HEK293 (cell line): Measurements from ENCODE around the gene PCDHGB3.
"Not testable (repeated sequence)": the region's sequence is repeated elsewhere in the genome, so short reads cannot be mapped to it uniquely, and the experiment has no call there.

Experiments used
- CTCF ChIA-PET: fragments of 350-600 bp; formaldehyde crosslinking; extraction: SDS; loops from one replicate; lab custom pipeline; 2021; ENCODE audit warnings: antibody characterized with exemption; lab: Yijun Ruan, JAX
- POLR2A ChIA-PET: fragments of 300-600 bp; formaldehyde crosslinking; extraction: SDS; loops from one replicate; lab custom pipeline; 2020; ENCODE audit warnings: antibody characterized with exemption, inconsistent platforms; lab: Yijun Ruan, JAX
- H3K27ac ChIP-seq: fragments of 200-500 bp; sonication (Bioruptor generic); 2 replicates; pipeline ENCODE4 v1.5.1; 2014; ENCODE audit warnings: low read depth, low read length, control low read depth, inconsistent platforms; ENCODE audit errors: extremely low read depth
- H3K36me3 ChIP-seq, 2 experiments: fragments of 200-500 bp in 1 of 2; sonication (Bioruptor generic) in 1 of 2; 1 replicate in 1 of 2; 2 replicates in 1 of 2; pipeline ENCODE4 v1.5.1; 2014 to 2017; ENCODE audit warnings: inconsistent platforms in 2 of 2, low read length in 2 of 2; ENCODE audit not compliant: control insufficient read depth in 2 of 2, insufficient read depth in 1 of 2
- H3K4me1 ChIP-seq: fragments of 200-500 bp; sonication (Bioruptor generic); 2 replicates; pipeline ENCODE4 v1.5.1; 2014; ENCODE audit warnings: mild to moderate bottlenecking, low read length, inconsistent platforms; ENCODE audit not compliant: control insufficient read depth, insufficient read depth
- H3K4me3 ChIP-seq: 2 replicates; pipeline ENCODE4 v1.5.1; 2011; ENCODE audit warnings: low read depth, mild to moderate bottlenecking, control low read depth, low read length, moderate library complexity
- H3K9me3 ChIP-seq: fragments of 200-500 bp; sonication (Bioruptor generic); 2 replicates; pipeline ENCODE4 v1.5.1; 2014; ENCODE audit warnings: low read depth, low read length, inconsistent platforms; ENCODE audit not compliant: control insufficient read depth, insufficient read depth
- HOXA7 ChIP-seq: sonication (generic); formaldehyde crosslinking; IDR thresholded peaks from 2 replicates; pipeline ENCODE4 v1.8.1; 2022; ENCODE audit warnings: missing genetic modification reagents, borderline replicate concordance
- KLF1 ChIP-seq: fragments of 450-650 bp; formaldehyde crosslinking; IDR thresholded peaks from 2 replicates; pipeline ENCODE4 v1.5.1; 2016; ENCODE audit warnings: missing biosample characterization, missing genetic modification characterization
- OSR2 ChIP-seq: fragments of 450-650 bp; formaldehyde crosslinking; IDR thresholded peaks from 2 replicates; pipeline ENCODE4 v1.5.1; 2016; ENCODE audit warnings: missing biosample characterization, missing genetic modification characterization
- REPIN1 ChIP-seq: fragments of 450-650 bp; formaldehyde crosslinking; IDR thresholded peaks from 2 replicates; pipeline ENCODE4 v1.5.1; 2017; ENCODE audit warnings: missing biosample characterization, missing genetic modification characterization, low read depth
- ZNF16 ChIP-seq: fragments of 450-650 bp; formaldehyde crosslinking; IDR thresholded peaks from 2 replicates; pipeline ENCODE4 v1.5.1; 2016; ENCODE audit warnings: low read depth, missing biosample characterization, missing genetic modification characterization
- ZNF2 ChIP-seq: fragments of 450-650 bp; formaldehyde crosslinking; IDR thresholded peaks from 2 replicates; pipeline ENCODE4 v1.5.1; 2016; ENCODE audit warnings: missing biosample characterization, missing genetic modification characterization
- ZNF350 ChIP-seq: fragments of 450-650 bp; formaldehyde crosslinking; IDR thresholded peaks from 2 replicates; pipeline ENCODE4 v1.5.0; 2017; ENCODE audit warnings: missing biosample characterization, mild to moderate bottlenecking, missing genetic modification characterization
- ZNF394 ChIP-seq: fragments of 450-650 bp; formaldehyde crosslinking; IDR thresholded peaks from 2 replicates; pipeline ENCODE4 v1.5.1; 2016; ENCODE audit warnings: missing biosample characterization, missing genetic modification characterization, mild to moderate bottlenecking, moderate library complexity, borderline replicate concordance
- ZNF510 ChIP-seq: fragments of 450-650 bp; formaldehyde crosslinking; IDR thresholded peaks from 2 replicates; pipeline ENCODE4 v1.5.1; 2018; ENCODE audit warnings: mild to moderate bottlenecking, missing genetic modification characterization, missing biosample characterization; ENCODE audit not compliant: insufficient replicate concordance
- ZNF548 ChIP-seq: fragments of 450-650 bp; formaldehyde crosslinking; IDR thresholded peaks from 2 replicates; pipeline ENCODE4 v1.5.1; 2016; ENCODE audit warnings: missing biosample characterization, missing genetic modification characterization
- ZNF596 ChIP-seq: fragments of 450-650 bp; IDR thresholded peaks from 2 replicates; pipeline ENCODE4 v1.5.0; 2018; ENCODE audit warnings: missing biosample characterization, mild to moderate bottlenecking, missing genetic modification characterization, moderate library complexity
- ZNF654 ChIP-seq: fragments of 450-650 bp; formaldehyde crosslinking; IDR thresholded peaks from 2 replicates; pipeline ENCODE4 v1.5.1; 2016; ENCODE audit warnings: low read depth, missing biosample characterization, missing genetic modification characterization
- ZSCAN30 ChIP-seq: fragments of 450-650 bp; IDR thresholded peaks from 2 replicates; pipeline ENCODE4 v1.5.1; 2018; ENCODE audit warnings: missing biosample characterization, mild to moderate bottlenecking, missing genetic modification characterization, moderate library complexity
- TF ChIP-seq, protein P1 (sequence below): fragments of 450-650 bp; formaldehyde crosslinking; IDR thresholded peaks from 2 replicates; pipeline ENCODE4 v1.5.1; 2016; ENCODE audit warnings: missing biosample characterization, missing genetic modification characterization
- TF ChIP-seq, protein P2 (sequence below): fragments of 450-650 bp; formaldehyde crosslinking; IDR thresholded peaks from 2 replicates; pipeline ENCODE4 v1.5.1; 2016; ENCODE audit warnings: missing biosample characterization, missing genetic modification characterization

PCDHGB3 gene

DNA sequence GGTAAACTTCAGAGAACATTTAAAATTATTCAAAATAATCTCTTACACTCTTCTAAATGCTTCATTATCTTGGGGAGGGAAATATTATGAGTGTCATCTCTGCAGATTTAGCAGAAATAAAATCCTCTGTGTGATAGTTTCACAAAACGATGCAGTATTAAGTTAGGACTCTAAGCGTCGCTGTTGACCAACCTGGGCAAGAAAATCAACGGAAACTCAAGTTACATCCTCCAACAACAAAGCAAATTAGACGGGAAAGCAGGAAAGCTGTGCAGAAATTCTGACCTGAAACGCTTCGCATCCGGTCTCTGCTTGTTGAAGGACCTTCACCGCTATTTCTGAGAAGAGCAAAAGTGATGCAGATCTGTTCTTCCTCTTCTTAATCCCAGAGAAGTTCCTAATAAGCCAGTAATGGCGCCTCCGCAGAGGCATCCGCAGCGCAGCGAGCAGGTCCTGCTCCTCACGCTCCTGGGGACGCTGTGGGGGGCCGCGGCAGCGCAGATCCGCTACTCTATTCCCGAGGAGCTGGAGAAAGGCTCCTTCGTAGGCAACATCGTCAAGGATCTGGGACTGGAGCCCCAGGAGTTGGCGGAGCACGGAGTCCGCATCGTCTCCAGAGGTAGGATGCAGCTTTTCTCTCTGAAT, 3.8 kb downstream of the PCDHGB3 start, which contains the start of gene PCDHGA6:
TSS of gene PCDHGA6 (plus strand) at position 219 of the 645 bp plus-strand sequence. CDS start at position 412, 193 bp downstream.
- H3K4me3 ChIP-seq, result no peak within 1 kb of the TSS
- no peaks in the 10 kb centered on the region for H3K4me1 ChIP-seq
- TF ChIP-seq HOXA7 (CRISPR knock-in tag) (no peak), ZNF2 (0 out of 2 replicates have a peak, but pooled peaks have one; percentile 45), ZSCAN30 (tag by site-specific recombination) (no peak), ZNF654 (tag by site-specific recombination) (peak; percentile 48)
- TF ChIP-seq, protein P1, sequence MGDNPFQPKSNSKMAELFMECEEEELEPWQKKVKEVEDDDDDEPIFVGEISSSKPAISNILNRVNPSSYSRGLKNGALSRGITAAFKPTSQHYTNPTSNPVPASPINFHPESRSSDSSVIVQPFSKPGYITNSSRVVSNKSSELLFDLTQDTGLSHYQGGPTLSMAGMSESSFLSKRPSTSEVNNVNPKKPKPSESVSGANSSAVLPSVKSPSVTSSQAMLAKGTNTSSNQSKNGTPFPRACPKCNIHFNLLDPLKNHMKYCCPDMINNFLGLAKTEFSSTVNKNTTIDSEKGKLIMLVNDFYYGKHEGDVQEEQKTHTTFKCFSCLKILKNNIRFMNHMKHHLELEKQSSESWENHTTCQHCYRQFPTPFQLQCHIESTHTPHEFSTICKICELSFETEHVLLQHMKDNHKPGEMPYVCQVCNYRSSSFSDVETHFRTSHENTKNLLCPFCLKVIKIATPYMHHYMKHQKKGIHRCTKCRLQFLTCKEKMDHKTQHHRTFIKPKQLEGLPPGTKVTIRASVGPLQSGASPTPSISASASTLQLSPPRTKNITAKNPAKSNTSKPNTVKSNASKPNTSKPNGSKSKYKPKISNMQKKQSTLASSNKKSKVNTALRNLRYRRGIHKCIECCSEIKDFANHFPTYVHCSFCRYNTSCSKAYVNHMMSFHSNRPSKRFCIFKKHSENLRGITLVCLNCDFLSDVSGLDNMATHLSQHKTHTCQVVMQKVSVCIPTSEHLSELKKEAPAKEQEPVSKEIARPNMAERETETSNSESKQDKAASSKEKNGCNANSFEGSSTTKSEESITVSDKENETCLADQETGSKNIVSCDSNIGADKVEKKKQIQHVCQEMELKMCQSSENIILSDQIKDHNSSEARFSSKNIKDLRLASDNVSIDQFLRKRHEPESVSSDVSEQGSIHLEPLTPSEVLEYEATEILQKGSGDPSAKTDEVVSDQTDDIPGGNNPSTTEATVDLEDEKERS (tag by site-specific recombination), result no peak
- CTCF ChIA-PET, result interaction anchor here (0.5 to 3.3 kb wide), 20 partner anchors 18 to 591 kb away, joined by 3 to 14 read pairs (median 4); partner anchors contain the start of genes PCDHB11, PCDHB15, PCDHGA11 and PCDHGA8
- H3K27ac ChIP-seq, result no peak within 1 kb of the TSS
- H3K36me3 ChIP-seq, result no peaks in the 10 kb centered on the region
- POLR2A ChIA-PET, result no interaction called here
- H3K9me3 ChIP-seq, result no peaks in the 10 kb centered on the region; the same call in 1 of the 2 replicates

DNA sequence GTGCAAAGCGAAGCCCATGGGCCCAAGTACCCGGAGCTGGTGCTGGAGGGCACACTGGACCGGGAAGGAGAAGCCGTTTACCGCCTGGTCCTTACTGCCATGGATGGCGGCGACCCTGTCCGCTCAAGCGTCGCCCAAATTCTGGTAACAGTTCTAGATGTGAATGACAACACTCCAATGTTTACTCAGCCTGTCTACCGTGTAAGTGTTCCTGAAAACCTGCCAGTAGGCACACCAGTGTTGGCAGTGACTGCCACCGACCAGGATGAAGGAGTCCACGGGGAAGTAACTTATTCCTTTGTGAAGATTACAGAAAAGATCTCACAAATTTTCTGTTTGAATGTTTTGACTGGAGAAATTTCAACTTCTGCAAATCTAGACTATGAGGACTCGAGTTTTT, 4.6 kb downstream of the PCDHGB3 start:
- no peaks in the 10 kb centered on the region for H3K4me1 ChIP-seq
- CTCF ChIA-PET, result interaction anchor here (0.6 to 3.3 kb wide), 15 partner anchors 13 to 1614 kb away, joined by 3 to 14 read pairs (median 4); partner anchors contain the start of genes PCDHB11, PCDHB15, PCDHGA11 and PCDHGA8
- no peaks in the 10 kb centered on the region for H3K36me3 ChIP-seq
- no peak for TF ChIP-seq ZNF510
- TF ChIP-seq ZNF16 (tag by site-specific recombination), result no peak
- TF ChIP-seq REPIN1, result no peak
- no peak for TF ChIP-seq ZNF596 (tag by site-specific recombination)
- no peak for TF ChIP-seq KLF1
- TF ChIP-seq, protein P2, sequence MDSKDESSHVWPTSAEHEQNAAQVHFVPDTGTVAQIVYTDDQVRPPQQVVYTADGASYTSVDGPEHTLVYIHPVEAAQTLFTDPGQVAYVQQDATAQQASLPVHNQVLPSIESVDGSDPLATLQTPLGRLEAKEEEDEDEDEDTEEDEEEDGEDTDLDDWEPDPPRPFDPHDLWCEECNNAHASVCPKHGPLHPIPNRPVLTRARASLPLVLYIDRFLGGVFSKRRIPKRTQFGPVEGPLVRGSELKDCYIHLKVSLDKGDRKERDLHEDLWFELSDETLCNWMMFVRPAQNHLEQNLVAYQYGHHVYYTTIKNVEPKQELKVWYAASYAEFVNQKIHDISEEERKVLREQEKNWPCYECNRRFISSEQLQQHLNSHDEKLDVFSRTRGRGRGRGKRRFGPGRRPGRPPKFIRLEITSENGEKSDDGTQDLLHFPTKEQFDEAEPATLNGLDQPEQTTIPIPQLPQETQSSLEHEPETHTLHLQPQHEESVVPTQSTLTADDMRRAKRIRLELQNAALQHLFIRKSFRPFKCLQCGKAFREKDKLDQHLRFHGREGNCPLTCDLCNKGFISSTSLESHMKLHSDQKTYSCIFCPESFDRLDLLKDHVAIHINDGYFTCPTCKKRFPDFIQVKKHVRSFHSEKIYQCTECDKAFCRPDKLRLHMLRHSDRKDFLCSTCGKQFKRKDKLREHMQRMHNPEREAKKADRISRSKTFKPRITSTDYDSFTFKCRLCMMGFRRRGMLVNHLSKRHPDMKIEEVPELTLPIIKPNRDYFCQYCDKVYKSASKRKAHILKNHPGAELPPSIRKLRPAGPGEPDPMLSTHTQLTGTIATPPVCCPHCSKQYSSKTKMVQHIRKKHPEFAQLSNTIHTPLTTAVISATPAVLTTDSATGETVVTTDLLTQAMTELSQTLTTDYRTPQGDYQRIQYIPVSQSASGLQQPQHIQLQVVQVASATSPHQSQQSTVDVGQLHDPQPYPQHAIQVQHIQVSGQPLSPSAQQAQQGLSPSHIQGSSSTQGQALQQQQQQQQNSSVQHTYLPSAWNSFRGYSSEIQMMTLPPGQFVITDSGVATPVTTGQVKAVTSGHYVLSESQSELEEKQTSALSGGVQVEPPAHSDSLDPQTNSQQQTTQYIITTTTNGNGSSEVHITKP (tag by site-specific recombination), result no peak
- TF ChIP-seq OSR2 (tag by site-specific recombination), result no peak
- no peak for TF ChIP-seq ZNF548
- TF ChIP-seq ZNF350, result no peak
- no peak for TF ChIP-seq ZNF394
- TF ChIP-seq, all 188 proteins: peak for 0
- no peaks in the 10 kb centered on the region; the same call in 1 of the 2 replicates for H3K9me3 ChIP-seq
- POLR2A ChIA-PET, result no interaction called here
- H3K27ac ChIP-seq, result no peak overlapping the region
- no peak overlapping the region for H3K4me3 ChIP-seq

DNA sequence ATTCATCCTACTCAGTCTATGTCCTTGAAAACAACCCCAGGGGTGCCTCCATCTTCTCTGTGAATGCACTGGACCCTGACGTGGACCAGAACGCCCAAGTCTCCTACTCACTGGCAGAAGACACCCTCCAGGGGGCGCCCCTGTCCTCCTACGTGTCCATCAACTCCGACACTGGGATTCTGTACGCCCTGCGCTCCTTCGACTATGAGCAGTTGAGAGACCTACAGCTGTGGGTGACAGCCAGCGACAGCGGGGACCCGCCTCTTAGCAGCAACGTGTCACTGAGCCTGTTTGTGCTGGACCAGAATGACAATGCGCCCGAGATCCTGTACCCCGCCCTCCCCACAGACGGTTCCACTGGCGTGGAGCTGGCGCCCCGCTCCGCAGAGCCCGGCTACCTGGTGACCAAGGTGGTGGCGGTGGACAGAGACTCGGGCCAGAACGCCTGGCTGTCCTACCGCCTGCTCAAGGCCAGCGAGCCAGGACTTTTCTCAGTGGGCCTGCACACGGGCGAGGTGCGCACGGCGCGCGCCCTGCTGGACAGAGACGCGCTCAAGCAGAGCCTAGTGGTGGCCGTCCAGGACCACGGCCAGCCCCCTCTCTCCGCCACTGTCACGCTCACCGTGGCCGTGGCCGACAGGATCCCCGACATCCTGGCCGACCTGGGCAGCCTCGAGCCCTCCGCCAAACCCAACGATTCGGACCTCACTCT, 5.6 kb downstream of the PCDHGB3 start:
- H3K4me3 ChIP-seq, H3K27ac ChIP-seq, H3K4me1 ChIP-seq, POLR2A ChIA-PET, H3K9me3 ChIP-seq, H3K36me3 ChIP-seq: not testable (repeated sequence)
- CTCF ChIA-PET, result interaction anchor here (0.7 to 3.3 kb wide), 4 partner anchors 22 to 188 kb away, joined by 3 to 11 read pairs (median 8); partner anchors contain the start of gene PCDHGB5
